Measurements from ENCODE around the gene ID3. TPM values are rescaled to one million over a fixed set of nuclear protein-coding genes. Genes with fewer than 3 reads are reported as not detected.
A peak's percentile ranks its signal among the peaks of the same experiment; 100 is the strongest.

The ID3 gene
- total and polyA plus RNA-seq, 2 of the 8 experiments (the other 6 are each of a cell fraction or from before 2014, with no cell fraction given): 240 to 304 TPM

DNA sequence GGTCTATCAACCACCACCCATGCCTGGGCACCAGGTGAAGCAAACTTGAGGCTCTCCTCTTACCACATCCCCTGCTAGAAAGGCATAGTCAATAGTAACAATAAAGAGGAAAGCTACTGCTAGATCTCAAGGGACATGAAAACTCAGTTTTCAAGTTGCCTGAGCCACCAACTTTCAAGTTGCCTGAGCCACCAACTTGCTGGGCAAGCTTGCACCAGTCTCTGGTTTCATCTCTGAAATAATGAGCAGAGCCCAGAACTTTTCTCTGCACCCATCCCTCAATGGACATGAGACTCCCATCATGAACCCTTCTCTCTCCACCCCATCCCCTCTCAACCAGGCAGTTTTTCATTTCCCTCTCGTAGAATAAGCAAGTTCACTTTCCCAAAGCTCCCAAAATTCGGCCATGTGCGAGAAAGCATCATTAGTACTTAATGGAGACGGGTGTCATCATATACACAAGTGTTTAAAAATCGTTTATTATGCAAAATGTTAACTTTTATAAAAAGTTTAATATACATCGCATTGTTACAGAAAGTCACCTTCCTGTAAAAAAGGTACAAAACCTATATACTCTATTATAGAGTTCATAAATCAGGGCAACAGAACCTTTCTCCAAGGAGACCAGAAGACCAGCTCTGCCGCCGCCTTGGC is 1.7 kb downstream of the ID3 start:
- 0 out of 2 replicates have a peak overlapping the region, but pooled peaks have one; percentile 74 for H2BK5ac ChIP-seq (ENCODE audit: low read depth, low read length)
- no peak overlapping the region for H2AK5ac ChIP-seq (ENCODE audit: low read depth, low read length)
- H3K4ac ChIP-seq (replicated peaks; ENCODE audit: insufficient read length, low read depth, low read length): peak overlapping the region; percentile 40
- peak overlapping the region; percentile 29; the same call in 1 of the 2 replicates for H2BK12ac ChIP-seq (ENCODE audit: low read depth, low read length)
- no peak overlapping the region for H2AFZ ChIP-seq (ENCODE audit: low read length)
- H4K91ac ChIP-seq (replicated peaks; ENCODE audit: insufficient read length, low read length): no peak overlapping the region
- ChIA-PET CTCF (ENCODE audit: partially characterized antibody) (interaction anchor here (1.4 to 21.9 kb wide), 7 partner anchors 9 to 134 kb away, joined by 3 to 706 read pairs (median 8); partner anchors contain the start of gene RPL11), POLR2A (ENCODE audit: partially characterized antibody) (interaction anchor here (0.5 to 20.4 kb wide), 16 partner anchors 11 to 608 kb away, joined by 3 to 547 read pairs (median 12); partner anchors contain the start of genes ELOA and RPL11)
- no peaks in the 10 kb centered on the region; the same call in 1 of the 2 replicates for H3K79me1 ChIP-seq (ENCODE audit: low read depth, low read length)
- no peak overlapping the region for H2BK15ac ChIP-seq (ENCODE audit: low read length)
- peaks cover 0 to 6% (median 1%) of the 10 kb centered on the region in 4 experiments; a peak in 2 of 7 replicates for H3K27me3 ChIP-seq (replicated peaks in 1 of 4; ENCODE audit: control insufficient read depth in 3 of 4, extremely low read depth in 1 of 4, insufficient read depth in 3 of 4, low read length in 3 of 4)
- H4K5ac ChIP-seq (ENCODE audit: insufficient read length, low read depth, low read length): no peak overlapping the region
- peak overlapping the region; percentile 87 to 98 for H3K4me2 ChIP-seq (ENCODE audit: insufficient read depth in 1 of 2, low read depth in 2 of 2, low read length in 2 of 2)
- no peak overlapping the region for H3K23ac ChIP-seq (ENCODE audit: insufficient read length)
- H3K56ac ChIP-seq (replicated peaks; ENCODE audit: insufficient read length, low read depth, low read length): no peak overlapping the region
- H2BK20ac ChIP-seq (ENCODE audit: low read length): no peak overlapping the region
- WGBS, 2 experiments (ENCODE audit: extremely low coverage in 1 of 2, insufficient coverage in 1 of 2, insufficient read length in 1 of 2, insufficient replicate concordance in 2 of 2, low coverage in 1 of 2, low lambda C conversion rate in 2 of 2, missing lambda C conversion rate in 1 of 2): 40% methylated on average over 8 of the region's 8 CpGs; no CpG with 5 or more reads in 1 of the 2 experiments
- DNase-seq (ENCODE audit: low read depth in 1 of 2, low spot score in 2 of 2) (no peak), FAIRE-seq (no peak)
- H3K4me1 ChIP-seq (replicated peaks in 1 of 4; ENCODE audit: control insufficient read depth in 3 of 4, insufficient read depth in 4 of 4, low read length in 3 of 4): peaks cover 25 to 42% (median 33%) of the 10 kb centered on the region in 4 experiments
- H2BK120ac ChIP-seq (replicated peaks; ENCODE audit: low read depth, low read length): no peak overlapping the region
- H3K18ac ChIP-seq (ENCODE audit: extremely low read depth, low read length): peak overlapping the region; percentile 48
- peaks cover 4 to 20% of the 10 kb centered on the region in 2 experiments for H3K79me2 ChIP-seq (ENCODE audit: control insufficient read depth in 1 of 2, insufficient read depth in 2 of 2, low read length in 2 of 2)
- no peaks in the 10 kb centered on the region for H3K9me3 ChIP-seq (ENCODE audit: insufficient read depth in 2 of 2, low read depth in 1 of 2, low read length in 1 of 2)
- peaks cover 28% of the 10 kb centered on the region for H3K23me2 ChIP-seq (ENCODE audit: low read depth, low read length)
- peak overlapping the region in 3 of 4 experiments; percentile 76 to 80 (median 76); a peak in 4 of 7 replicates for H3K9ac ChIP-seq (replicated peaks in 1 of 4; ENCODE audit: extremely low read depth in 1 of 4, low read depth in 3 of 4, low read length in 3 of 4)
- peak overlapping the region; percentile 66; the same call in 1 of the 2 replicates for H4K8ac ChIP-seq (ENCODE audit: extremely low read depth, insufficient read depth, low read length)
- no peak overlapping the region for H3K27ac ChIP-seq (ENCODE audit: low read depth, low read length)
- H3K4me3 ChIP-seq (ENCODE audit: extremely low read depth in 1 of 4, insufficient read depth in 2 of 4, low read depth in 3 of 4, low read length in 4 of 4): peak overlapping the region; percentile 66 to 98 (median 94)
- no peak for TF ChIP-seq TBP (IDR thresholded peaks at IDR 0.05; ENCODE audit: low read depth, low read length)
- no peak for TF ChIP-seq TEAD4 (IDR thresholded peaks at IDR 0.05; ENCODE audit: low read depth, low read length)
- TF ChIP-seq ASH2L (IDR thresholded peaks at IDR 0.05; ENCODE audit: low read length): no peak
- no peak overlapping the region for H3K14ac ChIP-seq (ENCODE audit: insufficient read length)
- peaks cover 5 to 13% of the 10 kb centered on the region in 2 experiments for H4K20me1 ChIP-seq (replicated peaks in 1 of 2; ENCODE audit: control insufficient read depth in 1 of 2, insufficient read depth in 2 of 2, low read length in 2 of 2)
- H3K36me3 ChIP-seq (ENCODE audit: control insufficient read depth in 2 of 4, insufficient read depth in 4 of 4, low read length in 3 of 4): peaks cover 0 to 19% (median 0%) of the 10 kb centered on the region in 4 experiments; a peak in 5 of 8 replicates

Data from H1 (cell line).